ENCODE data around the gene SOS1. TPM values are rescaled to one million over a fixed set of nuclear protein-coding genes. Genes with fewer than 3 reads are reported as not detected.

SOS1 gene
- polyA plus RNA-seq, 1 of the 3 experiments (the other 2 are of a cell fraction) = 12.8 TPM

DNA sequence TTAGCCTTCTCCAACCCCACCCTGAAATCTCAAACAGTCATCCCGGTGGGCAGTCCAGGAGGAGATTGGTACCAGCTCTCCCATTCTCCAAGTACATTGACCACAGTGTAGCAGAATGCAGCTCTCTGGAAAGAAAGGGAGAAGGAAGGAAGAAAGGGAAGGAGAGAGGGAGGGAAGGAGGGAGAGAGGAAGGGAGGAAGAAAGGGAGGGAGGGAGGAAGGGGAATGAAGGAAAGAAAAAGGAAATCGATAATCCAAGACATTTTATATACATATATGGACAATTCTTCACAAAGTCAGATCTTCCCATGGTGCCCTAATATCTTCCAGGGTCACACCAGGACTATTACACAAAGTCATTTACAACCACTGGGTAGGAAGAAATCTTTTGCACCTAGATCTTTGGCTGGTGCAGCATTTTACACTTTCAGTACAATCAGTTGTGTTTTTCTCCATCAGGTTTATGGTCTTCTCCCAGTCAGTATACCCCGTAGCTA is 172.4 kb downstream of the SOS1 start:
- Histone ChIP-seq H4K20me1 (ENCODE audit: insufficient read depth) (no peaks in the 10 kb centered on the region), H3K79me2 (ENCODE audit: insufficient read depth) (no peaks in the 10 kb centered on the region), H3K27ac (ENCODE audit: low read depth in 2 of 2, low read length in 1 of 2) (no peak overlapping the region), H3K9me2 (no peaks in the 10 kb centered on the region), H3K4me1 (ENCODE audit: control insufficient read depth in 1 of 2, insufficient read depth in 2 of 2, low read depth in 1 of 2, low read length in 1 of 2) (0 out of 4 replicates have a peak, but pooled peaks cover 0 to 4% of the 10 kb centered on the region in 2 experiments), H2AFZ (ENCODE audit: low read depth) (no peak overlapping the region), H3K9ac (no peak overlapping the region), H3F3A (replicated peaks; ENCODE audit: insufficient read depth) (peaks cover 11% of the 10 kb centered on the region), H3K4me2 (no peak overlapping the region), H3K27me3 (ENCODE audit: insufficient read depth) (no peaks in the 10 kb centered on the region), H3K4me3 (ENCODE audit: low read depth in 2 of 2, low read length in 1 of 2) (no peak overlapping the region), H3K36me3 (replicated peaks in 1 of 2; ENCODE audit: control insufficient read depth in 1 of 2, insufficient read depth in 2 of 2, low read length in 1 of 2) (no peaks in the 10 kb centered on the region), H3K9me3 (no peaks in the 10 kb centered on the region)
- TF ChIP-seq, protein P1, sequence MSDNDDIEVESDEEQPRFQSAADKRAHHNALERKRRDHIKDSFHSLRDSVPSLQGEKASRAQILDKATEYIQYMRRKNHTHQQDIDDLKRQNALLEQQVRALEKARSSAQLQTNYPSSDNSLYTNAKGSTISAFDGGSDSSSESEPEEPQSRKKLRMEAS (IDR thresholded peaks at IDR 0.05; ENCODE audit: low read depth) = no peak
- TF ChIP-seq FOXM1 (IDR thresholded peaks at IDR 0.05; ENCODE audit: low read depth) (no peak), POLR2AphosphoS5 (IDR thresholded peaks at IDR 0.05; ENCODE audit: low read depth, low read length) (no peak), CHD2 (IDR thresholded peaks at IDR 0.05; ENCODE audit: low read length, partially characterized antibody) (no peak)
- TF ChIP-seq, protein P2, sequence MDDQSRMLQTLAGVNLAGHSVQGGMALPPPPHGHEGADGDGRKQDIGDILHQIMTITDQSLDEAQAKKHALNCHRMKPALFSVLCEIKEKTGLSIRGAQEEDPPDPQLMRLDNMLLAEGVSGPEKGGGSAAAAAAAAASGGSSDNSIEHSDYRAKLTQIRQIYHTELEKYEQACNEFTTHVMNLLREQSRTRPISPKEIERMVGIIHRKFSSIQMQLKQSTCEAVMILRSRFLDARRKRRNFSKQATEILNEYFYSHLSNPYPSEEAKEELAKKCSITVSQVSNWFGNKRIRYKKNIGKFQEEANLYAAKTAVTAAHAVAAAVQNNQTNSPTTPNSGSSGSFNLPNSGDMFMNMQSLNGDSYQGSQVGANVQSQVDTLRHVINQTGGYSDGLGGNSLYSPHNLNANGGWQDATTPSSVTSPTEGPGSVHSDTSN (IDR thresholded peaks at IDR 0.05) = no peak
- ChIA-PET CTCF (interaction anchor here (0.6 to 11.4 kb wide), 51 partner anchors 10 to 751 kb away, joined by 3 to 191 read pairs (median 5); partner anchors contain the start of genes CDKL4 and SOS1), POLR2A (interaction anchor here (0.6 kb wide), 1 partner anchor 292 kb away, joined by 4 read pairs; no protein-coding TSS in a partner anchor)
- WGBS (ENCODE audit: low lambda C conversion rate) = 73% methylated on average over 3 of the region's 3 CpGs
- no peak for DNase-seq

DNA sequence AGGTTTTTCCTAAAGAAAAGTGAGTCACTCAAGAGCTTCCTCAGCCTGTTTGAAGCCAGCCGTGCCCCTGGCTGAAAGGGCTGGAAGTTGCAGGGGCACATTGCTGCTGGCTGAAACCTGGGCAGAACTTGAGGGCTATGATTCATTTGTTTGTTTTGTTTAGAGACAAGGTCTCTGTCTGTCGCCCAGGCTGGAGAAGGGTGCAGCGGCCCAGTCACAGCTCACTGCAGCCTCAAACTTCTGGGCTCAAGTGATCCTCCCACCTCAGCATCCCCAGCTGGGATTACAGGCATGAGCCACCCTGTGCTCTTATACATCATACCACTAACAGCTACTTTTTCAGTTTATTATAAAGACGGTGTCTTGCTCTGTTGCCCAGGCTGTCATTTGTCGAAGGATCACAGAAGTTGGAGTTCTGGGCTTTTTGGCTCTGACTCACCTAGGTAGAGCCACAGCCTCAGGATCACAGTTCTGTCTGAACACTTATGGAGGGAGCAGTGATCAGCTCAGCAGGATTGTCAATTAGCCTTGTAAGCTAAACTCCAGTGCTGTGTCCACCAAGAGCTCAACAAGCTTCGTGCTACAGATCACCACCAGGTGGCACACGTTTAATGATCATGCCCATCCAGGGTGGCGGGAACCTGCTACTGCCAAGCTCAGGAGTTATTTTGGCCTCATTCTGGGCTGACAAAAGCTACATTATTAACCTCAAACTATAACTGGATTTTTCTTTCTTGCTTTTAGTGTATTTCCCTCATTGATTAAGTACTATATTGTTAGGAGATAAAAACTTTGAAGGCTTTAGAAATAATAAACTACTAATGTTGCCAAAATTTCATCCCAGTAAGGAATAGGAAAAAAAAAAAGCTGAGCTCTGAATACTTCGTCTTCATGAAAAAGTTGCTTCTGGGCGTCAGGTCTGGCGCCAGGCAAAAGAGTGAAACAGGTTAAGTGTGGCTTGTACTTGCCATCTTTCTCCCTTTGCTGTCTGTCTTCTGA is 173.3 kb downstream of the SOS1 start:
- no peaks in the 10 kb centered on the region for H3K27me3 ChIP-seq (ENCODE audit: insufficient read depth)
- no peaks in the 10 kb centered on the region for H3K9me2 ChIP-seq
- POLR2A ChIA-PET = interaction anchor here (0.6 to 1.0 kb wide), 3 partner anchors 196 to 292 kb away, joined by 3 to 4 read pairs (median 3); partner anchors contain the start of gene SRSF7
- peak overlapping the region; percentile 25; the same call in 1 of the 2 replicates for H3K4me2 ChIP-seq
- WGBS (ENCODE audit: low lambda C conversion rate) = 48% methylated on average over 9 of the region's 11 CpGs
- TF ChIP-seq SMC3 (IDR thresholded peaks at IDR 0.05; ENCODE audit: low read depth, low read length) = peak; percentile 89
- no peak for TF ChIP-seq POLR2AphosphoS5 (IDR thresholded peaks at IDR 0.05; ENCODE audit: low read depth, low read length)
- TF ChIP-seq FOSL2 (IDR thresholded peaks at IDR 0.05; ENCODE audit: borderline replicate concordance, low read depth) = peak; percentile 28; the same call in 1 of the 2 replicates
- TF ChIP-seq RAD21 (IDR thresholded peaks at IDR 0.05; ENCODE audit: low read length) = peak; percentile 78
- no peak for TF ChIP-seq YY1 (IDR thresholded peaks at IDR 0.05; ENCODE audit: low read depth)
- TF ChIP-seq EZH2phosphoT487 (IDR thresholded peaks at IDR 0.05; ENCODE audit: borderline replicate concordance, low read depth) = no peak
- no peak for TF ChIP-seq MXI1 (IDR thresholded peaks at IDR 0.05; ENCODE audit: low read depth, low read length)
- TF ChIP-seq CHD2 (IDR thresholded peaks at IDR 0.05; ENCODE audit: low read length, partially characterized antibody) = peak; percentile 20
- no peak for TF ChIP-seq EP300 (IDR thresholded peaks at IDR 0.05; ENCODE audit: borderline replicate concordance in 1 of 2, low read depth in 1 of 2, low read length in 1 of 2)
- TF ChIP-seq, protein P3, sequence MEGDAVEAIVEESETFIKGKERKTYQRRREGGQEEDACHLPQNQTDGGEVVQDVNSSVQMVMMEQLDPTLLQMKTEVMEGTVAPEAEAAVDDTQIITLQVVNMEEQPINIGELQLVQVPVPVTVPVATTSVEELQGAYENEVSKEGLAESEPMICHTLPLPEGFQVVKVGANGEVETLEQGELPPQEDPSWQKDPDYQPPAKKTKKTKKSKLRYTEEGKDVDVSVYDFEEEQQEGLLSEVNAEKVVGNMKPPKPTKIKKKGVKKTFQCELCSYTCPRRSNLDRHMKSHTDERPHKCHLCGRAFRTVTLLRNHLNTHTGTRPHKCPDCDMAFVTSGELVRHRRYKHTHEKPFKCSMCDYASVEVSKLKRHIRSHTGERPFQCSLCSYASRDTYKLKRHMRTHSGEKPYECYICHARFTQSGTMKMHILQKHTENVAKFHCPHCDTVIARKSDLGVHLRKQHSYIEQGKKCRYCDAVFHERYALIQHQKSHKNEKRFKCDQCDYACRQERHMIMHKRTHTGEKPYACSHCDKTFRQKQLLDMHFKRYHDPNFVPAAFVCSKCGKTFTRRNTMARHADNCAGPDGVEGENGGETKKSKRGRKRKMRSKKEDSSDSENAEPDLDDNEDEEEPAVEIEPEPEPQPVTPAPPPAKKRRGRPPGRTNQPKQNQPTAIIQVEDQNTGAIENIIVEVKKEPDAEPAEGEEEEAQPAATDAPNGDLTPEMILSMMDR (IDR thresholded peaks at IDR 0.05) = peak; percentile 87
- TF ChIP-seq, protein P1 (IDR thresholded peaks at IDR 0.05; ENCODE audit: low read depth) = 0 out of 2 replicates have a peak, but pooled peaks have one; percentile 17
- TF ChIP-seq SIN3A (IDR thresholded peaks at IDR 0.05; ENCODE audit: borderline replicate concordance, low read depth, low read length) = no peak
- H3K36me3 ChIP-seq (replicated peaks in 1 of 2; ENCODE audit: control insufficient read depth in 1 of 2, insufficient read depth in 2 of 2, low read length in 1 of 2) = no peaks in the 10 kb centered on the region
- peaks cover 11% of the 10 kb centered on the region for H3F3A ChIP-seq (replicated peaks; ENCODE audit: insufficient read depth)
- peak; percentile 84 for DNase-seq
- no peaks in the 10 kb centered on the region for H3K9me3 ChIP-seq
- CTCF ChIA-PET = interaction anchor here (0.6 to 11.4 kb wide), 64 partner anchors 10 to 751 kb away, joined by 3 to 191 read pairs (median 4); partner anchors contain the start of genes CDKL4, DHX57, MORN2 and SOS1
- no peaks in the 10 kb centered on the region for H4K20me1 ChIP-seq (ENCODE audit: insufficient read depth)
- no peak overlapping the region; a peak in 1 of 4 replicates for H3K4me3 ChIP-seq (ENCODE audit: low read depth in 2 of 2, low read length in 1 of 2)
- no peaks in the 10 kb centered on the region for H3K79me2 ChIP-seq (ENCODE audit: insufficient read depth)
- H3K4me1 ChIP-seq (ENCODE audit: control insufficient read depth in 1 of 2, insufficient read depth in 2 of 2, low read depth in 1 of 2, low read length in 1 of 2) = 0 out of 4 replicates have a peak, but pooled peaks cover 0 to 7% of the 10 kb centered on the region in 2 experiments
- peak overlapping the region; percentile 42 for H2AFZ ChIP-seq (ENCODE audit: low read depth)
- no peak overlapping the region for H3K9ac ChIP-seq
- peak overlapping the region in 1 of 2 experiments; percentile 32; a peak in 2 of 4 replicates for H3K27ac ChIP-seq (ENCODE audit: low read depth in 2 of 2, low read length in 1 of 2)
